Stomach smooth muscle (tissue), 2 donors: ENCODE measurements around the gene MED28.
"Not testable (repeated sequence)": the region's sequence is repeated elsewhere in the genome, so short reads cannot be mapped to it uniquely, and the experiment has no call there.

ENCODE experiments used
- H3K27ac ChIP-seq: one replicate; pipeline ENCODE4 v1.7.0; 2013; ENCODE audit warnings: mild to moderate bottlenecking, low read length, inconsistent platforms
- H3K27me3 ChIP-seq, 2 donors: one replicate each; pipeline ENCODE4 v1.7.0; 2013; ENCODE audit warnings: low read length in 2 of 2; ENCODE audit not compliant: insufficient read depth in 2 of 2, control insufficient read depth in 1 of 2
- H3K36me3 ChIP-seq, 2 donors: one replicate each; pipeline ENCODE4 v1.7.0; 2013; ENCODE audit warnings: low read length in 2 of 2; ENCODE audit not compliant: control insufficient read depth in 2 of 2, insufficient read depth in 2 of 2
- H3K4me1 ChIP-seq: one replicate; pipeline ENCODE4 v1.7.0; 2013; ENCODE audit warnings: low read length; ENCODE audit not compliant: control insufficient read depth, insufficient read depth
- H3K4me3 ChIP-seq, 2 donors: one replicate each; pipeline ENCODE4 v1.7.0; 2013; ENCODE audit warnings: low read length in 2 of 2
- H3K9ac ChIP-seq, 2 donors: one replicate each; pipeline ENCODE4 v1.7.0; 2013; ENCODE audit warnings: low read length in 2 of 2, mild to moderate bottlenecking in 1 of 2
- H3K9me3 ChIP-seq, 2 donors: one replicate each; pipeline ENCODE4 v1.7.0; 2013; ENCODE audit warnings: low read length in 2 of 2; ENCODE audit not compliant: control insufficient read depth in 2 of 2
- donor health status: healthy.
- donor health status: Pancreatic carcinoma.

Gene MED28

GRCh38 chr4:17614416-17615299 lies at the start of gene MED28:
TSS of gene MED28 (plus strand) at chr4:17614641. CDS start at chr4:17614655, 14 bp downstream.
- Histone ChIP-seq H3K36me3 (peaks cover 4 to 14% of the 10 kb centered on the region in 2 donors), H3K27me3 (no peaks in the 10 kb centered on the region), H3K4me3 (peak within 1 kb of the TSS; percentile 94 to 99), H3K27ac (peak within 1 kb of the TSS; percentile 80), H3K4me1 (peaks cover 29% of the 10 kb centered on the region), H3K9me3 (no peaks in the 10 kb centered on the region), H3K9ac (peak within 1 kb of the TSS; percentile 95 to 99)

GRCh38 chr4:17565846-17566245 lies 48.6 kb upstream of the MED28 start:
- Histone ChIP-seq H3K4me1 (no peaks in the 10 kb centered on the region), H3K36me3 (no peaks in the 10 kb centered on the region), H3K9ac (no peak overlapping the region), H3K27ac (no peak overlapping the region), H3K9me3 (no peaks in the 10 kb centered on the region), H3K27me3 (no peaks in the 10 kb centered on the region), H3K4me3 (no peak overlapping the region)

- H3K4me3 ChIP-seq = no peak overlapping the region
- H3K9ac ChIP-seq = no peak overlapping the region
- H3K36me3 ChIP-seq = no peaks in the 10 kb centered on the region
- no peaks in the 10 kb centered on the region for H3K4me1 ChIP-seq
- no peaks in the 10 kb centered on the region for H3K27me3 ChIP-seq
- H3K9me3 ChIP-seq = no peaks in the 10 kb centered on the region
- H3K27ac ChIP-seq = no peak overlapping the region
Observed at GRCh38 chr4:17567271-17567670, 47.2 kb upstream of the MED28 start.

- Histone ChIP-seq H3K27ac (no peak overlapping the region), H3K9ac (no peak overlapping the region), H3K9me3 (no peaks in the 10 kb centered on the region), H3K4me3 (no peak overlapping the region), H3K36me3 (no peaks in the 10 kb centered on the region), H3K4me1 (peaks cover 24% of the 10 kb centered on the region), H3K27me3 (no peaks in the 10 kb centered on the region)
Observed at GRCh38 chr4:17574206-17574605, 40.2 kb upstream of the MED28 start.

- not testable (repeated sequence) for H3K9me3 ChIP-seq, H3K27me3 ChIP-seq, H3K9ac ChIP-seq, H3K27ac ChIP-seq, H3K36me3 ChIP-seq, H3K4me3 ChIP-seq
- peaks cover 28% of the 10 kb centered on the region for H3K4me1 ChIP-seq
Observed at GRCh38 chr4:17575177-17575576, 39.3 kb upstream of the MED28 start.

GRCh38 chr4:17576932-17577664 lies 37.3 kb upstream of the MED28 start, which contains the start of gene LAP3:
TSS of gene LAP3 (plus strand) at chr4:17577198. CDS start at chr4:17577466, 268 bp downstream.
- H3K27ac ChIP-seq = peak within 1 kb of the TSS; percentile 87
- no peaks in the 10 kb centered on the region for H3K9me3 ChIP-seq
- peaks cover 30% of the 10 kb centered on the region for H3K4me1 ChIP-seq
- H3K36me3 ChIP-seq = peaks cover 4 to 5% of the 10 kb centered on the region in 2 donors
- no peaks in the 10 kb centered on the region for H3K27me3 ChIP-seq
- peak within 1 kb of the TSS; percentile 84 to 90 for H3K4me3 ChIP-seq
- peak within 1 kb of the TSS; percentile 83 to 84 for H3K9ac ChIP-seq

GRCh38 chr4:17577665-17578481 lies 36.6 kb upstream of the MED28 start:
- Histone ChIP-seq H3K4me1 (peaks cover 30% of the 10 kb centered on the region), H3K9ac (peak overlapping the region; percentile 83 to 84), H3K36me3 (peaks cover 4 to 10% of the 10 kb centered on the region in 2 donors), H3K27ac (peak overlapping the region; percentile 87), H3K9me3 (no peaks in the 10 kb centered on the region), H3K4me3 (peak overlapping the region; percentile 64 to 84), H3K27me3 (no peaks in the 10 kb centered on the region)

- H3K4me1 ChIP-seq = peaks cover 30% of the 10 kb centered on the region
- no peaks in the 10 kb centered on the region for H3K27me3 ChIP-seq
- H3K9me3 ChIP-seq = no peaks in the 10 kb centered on the region
- H3K4me3 ChIP-seq = peak overlapping the region; percentile 64 to 84
- H3K9ac ChIP-seq = peak overlapping the region; percentile 83 to 84
- peaks cover 7 to 16% of the 10 kb centered on the region in 2 donors for H3K36me3 ChIP-seq
- peak overlapping the region; percentile 87 for H3K27ac ChIP-seq
Observed at GRCh38 chr4:17578482-17578891, 36.0 kb upstream of the MED28 start.

- Histone ChIP-seq H3K36me3 (peaks cover 29 to 39% of the 10 kb centered on the region in 2 donors), H3K9ac (no peak overlapping the region)
Observed at GRCh38 chr4:17580969-17581368, 33.5 kb upstream of the MED28 start.

GRCh38 chr4:17583276-17583675 lies 31.2 kb upstream of the MED28 start:
- Histone ChIP-seq H3K27me3 (no peaks in the 10 kb centered on the region), H3K9ac (no peak overlapping the region), H3K9me3 (no peaks in the 10 kb centered on the region), H3K4me1 (peaks cover 16% of the 10 kb centered on the region), H3K36me3 (peaks cover 37 to 47% of the 10 kb centered on the region in 2 donors), H3K4me3 (no peak overlapping the region), H3K27ac (no peak overlapping the region)

More at GRCh38 chr4:17580969-17581368, 33.5 kb upstream of the MED28 start:
- no peaks in the 10 kb centered on the region for H3K27me3 ChIP-seq
- no peak overlapping the region for H3K27ac ChIP-seq
- no peaks in the 10 kb centered on the region for H3K9me3 ChIP-seq
- no peak overlapping the region for H3K4me3 ChIP-seq
- H3K4me1 ChIP-seq = peaks cover 30% of the 10 kb centered on the region
